NK-92 treated with Interleukin-12 subunit alpha and Interleukin-12 subunit beta, amount 100 ng/mL, for 24 hours (cell line): ENCODE measurements around the gene PAFAH1B2.
A peak's percentile ranks its signal among the peaks of the same experiment; 100 is the strongest.
"Not testable (repeated sequence)": the region's sequence is repeated elsewhere in the genome, so short reads cannot be mapped to it uniquely, and the experiment has no call there.

Experiments used
- DNase-seq: peaks from one replicate; lab custom pipeline; 2025; lab: John Stamatoyannopoulos, UW

The PAFAH1B2 gene

DNA sequence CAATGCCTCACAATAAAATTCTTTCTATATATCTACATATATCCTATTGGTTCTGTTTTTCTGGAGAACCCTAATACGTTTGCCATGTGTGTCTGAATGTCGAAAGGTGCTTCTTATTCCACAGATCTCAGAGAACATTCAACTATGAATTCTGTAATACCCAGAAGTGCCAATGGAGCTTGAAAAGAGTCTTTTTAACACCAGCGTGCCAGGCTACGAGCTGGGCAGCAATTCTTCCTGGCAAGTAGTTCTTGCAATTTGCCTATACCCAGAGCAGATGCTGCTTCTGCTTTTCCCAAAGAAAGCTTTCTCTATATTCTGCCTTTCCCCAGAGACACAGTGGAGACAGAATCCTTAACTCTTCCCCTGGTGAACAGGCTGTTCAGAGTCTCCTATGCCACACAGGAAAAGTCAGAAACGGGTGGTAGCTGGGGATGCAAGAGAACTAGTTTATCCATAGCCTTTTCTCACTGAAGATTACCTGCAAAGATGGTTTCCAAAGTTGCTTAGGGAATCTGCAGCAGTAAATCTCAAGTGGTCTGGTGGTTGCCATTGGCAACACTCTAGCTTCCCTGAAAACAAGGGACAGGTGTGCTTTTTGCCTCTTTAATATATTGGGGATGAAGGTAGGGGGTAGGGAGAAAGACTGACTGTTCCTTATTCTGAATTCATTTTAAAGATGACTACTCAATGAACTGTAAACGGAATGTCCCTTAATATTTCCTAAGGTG, 16.8 kb upstream of the PAFAH1B2 start:
- DNase-seq: no peak

DNA sequence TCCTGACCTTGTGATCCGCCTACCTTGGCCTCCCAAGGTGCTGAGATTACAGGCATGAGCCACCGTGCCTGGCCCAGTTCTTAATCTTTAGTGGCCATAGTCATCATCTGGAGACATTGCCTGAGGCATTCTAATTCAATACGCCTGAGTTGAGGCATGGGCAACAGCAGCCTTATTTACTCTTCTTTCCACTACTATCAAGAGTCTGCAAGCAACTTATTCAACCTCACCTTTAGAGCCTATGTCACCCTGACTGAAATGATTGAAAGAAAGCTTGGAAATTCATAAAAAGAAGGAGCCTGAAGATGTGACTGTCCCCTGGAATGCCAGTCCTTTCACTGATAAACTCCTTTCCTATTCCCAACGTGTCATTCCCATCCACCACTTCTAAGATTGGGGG, 15.8 kb upstream of the PAFAH1B2 start:
- DNase-seq: no peak

DNA sequence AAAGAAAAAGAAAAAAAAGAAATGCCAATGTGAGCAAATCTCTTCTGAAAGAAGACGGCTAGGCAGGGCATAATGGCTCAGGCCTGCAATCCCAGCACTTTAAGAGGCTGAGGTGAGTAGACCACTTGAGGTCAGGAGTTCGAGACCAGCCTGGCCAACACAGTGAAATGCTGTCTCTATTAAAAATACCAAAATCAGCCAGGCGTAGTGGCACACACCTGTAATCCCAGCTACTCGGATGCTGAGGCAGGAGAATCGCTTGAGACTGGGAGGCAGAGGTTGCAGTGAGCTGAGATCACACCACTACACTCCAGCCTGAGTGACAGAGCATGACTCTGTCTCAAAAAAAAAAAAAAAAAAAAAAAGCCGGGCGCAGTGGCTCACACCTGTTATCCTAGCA, 13.7 kb upstream of the PAFAH1B2 start:
- not testable (repeated sequence) for DNase-seq

DNA sequence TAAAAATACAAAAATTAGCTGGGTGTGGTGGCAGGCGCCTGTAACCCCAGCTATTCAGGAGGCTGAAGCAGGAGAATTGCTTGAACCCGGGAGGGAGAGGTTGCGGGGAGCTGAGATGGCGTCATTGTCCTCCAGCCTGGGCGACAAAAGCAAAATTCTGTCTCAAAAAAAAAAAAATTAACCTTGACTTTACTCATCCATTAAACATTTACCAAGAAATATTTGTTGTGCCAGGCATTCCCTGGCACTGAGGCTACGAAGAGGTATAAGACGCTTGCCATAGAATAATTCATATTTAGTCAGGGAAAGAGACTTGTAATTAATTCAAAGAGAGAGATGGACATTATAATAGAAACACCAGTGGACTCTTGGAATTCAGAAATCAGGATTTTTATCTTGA, 13.2 kb upstream of the PAFAH1B2 start:
- no peak for DNase-seq

DNA sequence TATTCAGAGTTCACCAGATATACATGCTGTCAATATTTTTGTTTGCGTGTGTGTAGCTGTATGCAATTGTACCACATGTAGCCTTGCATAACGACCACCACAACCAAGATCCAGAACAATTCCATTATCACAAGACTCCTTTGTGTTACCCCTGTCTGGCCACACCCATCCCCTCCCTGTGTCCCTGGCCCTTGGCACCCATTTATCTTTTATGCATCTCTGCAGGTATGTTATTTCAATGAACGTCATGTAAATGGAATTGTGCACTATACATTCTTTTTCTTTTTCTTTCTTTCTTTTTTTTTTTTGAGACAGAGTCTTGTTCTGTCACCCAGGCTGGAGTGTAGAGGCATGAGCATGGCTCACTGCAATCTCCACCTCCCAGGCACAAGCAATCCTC, 9.7 kb upstream of the PAFAH1B2 start:
- DNase-seq: no peak

DNA sequence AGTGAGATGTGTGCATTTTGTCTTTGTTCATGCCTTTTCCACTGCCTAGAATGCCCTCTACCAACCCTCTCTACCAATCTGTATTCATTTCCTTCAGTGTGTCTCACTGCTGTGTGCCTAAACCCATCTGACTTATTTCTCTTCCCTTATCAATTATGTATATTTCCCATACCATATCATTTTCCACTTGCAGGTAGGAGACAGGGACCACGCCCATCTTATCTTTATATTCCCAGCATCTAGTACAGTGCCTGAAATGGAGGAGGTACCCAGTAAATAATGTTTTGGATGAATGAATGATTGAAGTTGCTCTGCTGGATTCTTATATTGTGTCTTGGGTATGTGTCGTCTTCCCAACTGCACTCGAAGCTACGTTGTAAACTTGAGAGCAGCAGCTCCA, 9.1 kb upstream of the PAFAH1B2 start:
- DNase-seq: not testable (repeated sequence)

DNA sequence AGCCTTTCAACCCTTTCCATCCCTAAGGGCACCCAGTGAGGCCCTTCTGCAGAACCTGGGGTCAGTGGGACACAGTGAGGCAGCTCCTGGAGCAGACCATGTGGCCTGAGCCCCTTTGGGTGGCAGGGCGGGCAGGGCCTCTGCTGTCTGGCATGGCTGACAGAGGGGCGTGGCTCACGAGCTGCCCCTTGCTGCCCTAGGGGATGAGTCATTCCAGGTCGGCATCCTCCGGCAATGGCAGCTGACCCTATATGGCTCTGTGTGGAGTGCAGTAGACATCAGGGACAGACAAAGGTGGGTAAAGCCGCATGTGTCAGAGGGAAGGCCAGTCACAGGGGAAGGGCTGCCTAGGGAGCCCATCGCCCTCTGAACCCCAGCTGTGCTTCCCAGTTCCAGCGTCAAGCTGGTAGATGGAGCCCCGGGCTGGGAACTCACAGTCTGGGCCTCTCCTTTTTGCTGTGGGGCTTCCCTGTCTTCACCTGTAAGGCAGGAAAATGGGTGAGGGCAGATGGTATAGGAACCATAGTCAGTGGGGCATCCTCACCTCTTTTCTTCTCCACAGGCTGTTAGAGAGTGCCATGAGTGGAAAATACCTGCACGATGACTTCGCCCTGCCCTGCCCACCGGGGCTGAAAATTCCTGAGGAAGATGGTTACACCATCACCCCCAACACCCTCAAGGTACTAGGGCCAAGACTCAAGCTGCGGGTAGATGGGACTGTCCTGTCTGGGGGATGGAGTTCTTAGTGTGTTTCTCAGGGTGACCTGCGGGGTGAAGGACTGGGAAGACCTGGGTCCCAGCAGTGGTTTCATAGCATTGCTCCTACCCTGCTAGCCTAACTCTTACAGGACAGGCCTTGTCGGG, 6.6 kb upstream of the PAFAH1B2 start:
- DNase-seq: not testable (repeated sequence)

DNA sequence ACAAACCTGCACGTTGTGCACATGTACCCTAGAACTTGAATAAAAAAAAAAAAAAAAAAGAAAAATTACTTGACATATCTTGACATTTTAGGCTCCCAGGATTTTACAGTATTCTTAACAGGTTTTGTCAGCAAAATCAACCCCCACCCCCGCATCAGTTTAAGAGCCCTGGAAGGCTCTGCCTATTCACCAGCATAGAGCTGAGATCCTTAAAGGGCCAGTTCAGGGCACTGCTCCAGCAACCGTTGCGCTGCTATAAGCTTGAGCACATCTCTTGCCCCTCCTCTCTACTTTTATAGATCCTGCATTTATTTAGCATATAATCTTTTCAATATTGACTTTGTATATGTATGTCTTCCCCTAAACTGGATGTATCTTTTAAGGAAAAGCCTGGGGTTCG, 697 bp upstream of the PAFAH1B2 start:
- no peak for DNase-seq

DNA sequence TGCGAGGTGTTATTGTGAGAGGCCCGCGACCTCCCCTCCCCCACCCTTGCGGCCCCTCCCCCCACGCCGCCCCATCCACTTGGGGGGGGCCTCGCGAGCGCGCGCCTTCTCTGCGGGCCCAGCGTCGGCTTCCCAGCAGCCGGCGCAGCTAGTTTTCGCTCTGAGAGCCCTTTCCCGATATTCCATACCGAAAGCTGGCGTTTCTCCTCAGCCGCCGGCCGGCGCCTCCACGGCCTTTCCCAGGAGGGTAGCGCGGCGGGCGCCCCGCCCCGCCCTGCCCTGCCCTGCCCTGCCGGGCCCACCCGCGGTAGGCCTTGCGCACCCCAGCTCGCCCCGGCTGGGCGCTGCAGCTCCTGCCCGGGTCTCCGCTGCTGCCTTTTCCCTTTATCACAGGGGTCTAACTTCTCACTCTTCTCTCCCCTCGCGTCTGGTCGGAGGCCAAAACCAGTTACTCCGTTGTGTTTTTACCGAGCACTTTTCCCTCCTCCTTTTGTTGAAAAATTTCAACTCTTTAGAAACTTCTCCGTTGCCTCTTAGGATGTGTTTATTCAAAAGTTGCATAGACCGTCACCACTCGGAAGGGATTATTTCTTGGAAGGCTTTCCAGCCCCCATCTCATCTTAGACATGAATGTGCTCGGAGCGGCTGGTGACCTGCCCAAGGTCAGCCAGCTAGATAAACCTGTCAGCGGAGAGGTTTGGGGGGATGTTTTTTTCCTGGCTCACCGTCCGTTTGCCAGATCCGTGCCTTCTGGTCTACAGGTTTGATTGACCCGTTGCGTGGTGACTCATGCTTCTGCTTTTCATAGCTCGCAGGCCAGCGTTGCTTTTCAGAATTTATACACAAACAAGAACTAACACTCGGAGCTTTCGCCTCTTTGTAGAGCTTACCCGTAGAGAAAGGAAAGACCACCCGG, 648 bp downstream of the PAFAH1B2 start:
- DNase-seq: peak; percentile 73

DNA sequence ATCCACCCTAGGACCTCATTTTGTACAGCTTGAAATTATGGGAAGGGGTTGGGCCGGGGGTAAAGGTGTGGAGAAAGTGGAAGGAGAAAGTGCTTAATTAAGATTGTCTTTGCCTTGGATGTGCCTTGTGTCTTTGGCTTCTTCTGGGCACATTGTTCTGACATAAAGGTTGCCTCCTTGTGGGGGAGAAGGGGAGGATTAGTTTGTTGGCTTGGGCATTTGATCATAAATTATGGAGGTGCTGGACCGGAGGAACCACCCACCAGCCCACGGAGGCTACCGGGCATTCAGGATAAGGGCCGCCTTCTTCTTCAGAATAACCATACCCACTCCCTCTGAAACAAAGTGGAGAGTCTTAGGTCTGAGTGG, 1.3 kb downstream of the PAFAH1B2 start:
- DNase-seq: no peak

DNA sequence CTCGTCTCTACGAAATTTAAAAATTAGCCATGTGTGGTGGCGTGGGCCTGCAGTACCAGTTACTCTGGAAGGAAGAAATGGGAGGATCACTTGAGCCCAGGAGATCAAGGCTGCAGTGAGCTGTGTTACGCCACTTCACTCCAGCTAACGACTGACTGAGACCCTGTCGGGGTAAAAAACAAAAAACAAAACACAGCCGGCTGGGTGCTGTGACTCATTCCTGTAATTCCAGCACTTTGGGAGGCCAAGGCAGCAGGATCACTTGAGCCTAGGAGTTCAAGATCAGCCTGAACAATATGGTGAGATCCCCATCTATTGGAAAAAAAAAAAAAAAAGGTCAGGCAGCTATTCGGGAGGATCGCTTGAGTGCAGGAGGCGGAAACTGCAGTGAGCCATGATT, 2.4 kb downstream of the PAFAH1B2 start:
- DNase-seq: no peak

DNA sequence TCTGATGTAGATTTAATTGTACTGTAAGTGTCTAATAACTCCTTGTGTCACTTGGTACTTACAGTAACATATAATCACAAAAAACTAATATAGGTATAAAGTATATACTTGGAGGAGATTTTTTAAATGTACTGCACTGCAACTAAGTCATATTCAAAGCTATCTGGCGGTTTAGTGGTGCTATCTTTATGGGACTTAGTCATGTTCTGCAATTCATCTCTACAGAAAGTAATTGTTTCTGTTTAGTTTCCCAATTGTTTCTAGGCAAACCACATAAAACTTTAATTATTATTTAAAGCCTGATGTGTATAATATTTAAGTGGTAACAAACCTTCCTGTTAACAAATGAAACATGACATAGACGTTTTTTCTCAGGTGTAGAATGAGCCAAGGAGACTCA, 8.0 kb downstream of the PAFAH1B2 start:
- DNase-seq: no peak

DNA sequence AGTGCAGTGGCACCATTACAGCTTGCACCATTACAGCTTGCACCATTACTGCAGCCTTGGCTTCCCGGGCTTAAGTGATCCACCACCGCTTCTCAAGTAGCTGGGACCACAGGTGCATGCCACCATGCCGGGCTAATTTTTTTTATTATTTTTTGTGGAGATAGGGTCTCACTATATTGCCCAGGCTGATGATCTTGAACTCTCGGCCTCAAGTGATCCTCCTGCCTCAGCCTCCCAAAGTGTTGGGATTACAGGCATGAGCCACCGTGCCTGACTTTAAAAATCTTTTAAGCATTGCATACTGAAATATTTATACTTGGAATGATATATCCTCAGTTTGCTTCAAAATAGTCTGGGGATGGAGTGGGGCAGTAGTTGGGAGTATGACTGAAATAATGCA, 10.4 kb downstream of the PAFAH1B2 start:
- DNase-seq: no peak

DNA sequence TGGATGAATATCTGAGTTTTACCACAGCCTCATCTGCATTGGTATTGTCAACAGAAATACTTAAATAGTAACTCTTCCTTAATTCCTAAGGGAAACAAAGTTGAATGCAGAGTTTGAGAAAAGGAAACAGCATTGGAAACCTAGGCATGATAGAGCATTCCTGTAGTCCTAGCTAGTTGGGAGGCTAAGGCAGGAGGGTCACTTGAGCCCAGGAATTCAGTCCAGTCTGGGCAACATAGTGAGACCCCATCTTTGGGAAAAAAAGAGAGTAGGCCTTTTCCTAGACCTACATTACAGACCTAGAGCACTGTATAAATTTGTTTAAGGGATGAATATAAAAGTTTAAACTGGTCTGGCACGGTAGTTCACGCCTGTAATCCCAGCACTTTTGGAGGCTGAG, 13.4 kb downstream of the PAFAH1B2 start:
- no peak for DNase-seq

DNA sequence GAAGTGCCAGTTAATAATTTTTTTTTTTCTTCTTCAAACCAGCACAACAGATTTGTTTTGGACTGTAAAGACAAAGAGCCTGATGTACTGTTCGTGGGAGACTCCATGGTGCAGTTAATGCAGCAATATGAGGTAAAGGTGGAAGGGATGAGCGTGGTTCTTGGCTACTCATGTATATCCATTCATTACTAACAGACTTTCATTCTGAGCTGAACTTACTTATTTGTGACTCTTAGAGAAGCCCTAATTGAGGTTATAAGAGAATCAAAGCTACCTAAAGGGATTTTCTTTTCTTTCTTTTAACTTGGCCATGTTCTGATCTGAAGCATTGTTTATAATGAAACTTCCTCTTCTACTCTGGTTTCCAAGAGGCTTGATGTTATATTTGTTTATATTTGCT, 15.8 kb downstream of the PAFAH1B2 start:
- no peak for DNase-seq

DNA sequence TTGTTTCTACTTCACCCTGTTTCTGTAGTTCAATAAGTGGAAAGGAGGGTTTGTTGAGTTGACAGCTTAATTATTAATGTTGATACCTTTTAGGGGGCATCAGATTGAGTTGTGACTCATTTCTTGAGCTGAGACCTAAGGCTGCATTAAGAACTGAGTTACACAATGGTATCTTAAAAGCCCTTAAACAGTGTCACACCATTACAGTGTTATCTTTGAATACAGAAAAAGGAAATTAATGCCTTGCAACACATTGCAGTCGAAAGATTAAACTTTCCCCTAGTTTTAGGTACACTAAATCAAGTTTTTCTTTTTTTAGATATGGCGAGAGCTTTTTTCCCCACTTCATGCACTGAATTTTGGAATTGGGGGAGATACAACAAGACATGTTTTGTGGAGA, 16.7 kb downstream of the PAFAH1B2 start:
- DNase-seq: no peak

DNA sequence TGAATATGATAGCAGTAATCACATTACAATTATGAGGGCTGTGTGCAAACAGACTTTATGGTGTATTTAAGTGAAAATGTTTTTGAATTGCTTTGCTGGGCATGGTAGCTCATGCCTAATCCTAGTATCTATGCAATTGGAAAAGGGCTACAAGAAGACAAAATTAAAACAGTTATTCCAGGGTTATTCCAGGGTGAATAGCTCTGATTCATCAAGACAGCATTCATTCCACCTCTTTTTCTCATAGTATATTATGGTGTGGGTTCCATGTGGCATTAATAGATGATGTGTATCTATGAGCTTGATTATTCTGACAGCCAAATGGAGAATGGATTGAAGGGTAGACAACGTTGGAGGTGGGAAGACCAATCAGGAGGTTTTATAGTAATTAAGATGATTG, 22.4 kb downstream of the PAFAH1B2 start:
- no peak for DNase-seq

DNA sequence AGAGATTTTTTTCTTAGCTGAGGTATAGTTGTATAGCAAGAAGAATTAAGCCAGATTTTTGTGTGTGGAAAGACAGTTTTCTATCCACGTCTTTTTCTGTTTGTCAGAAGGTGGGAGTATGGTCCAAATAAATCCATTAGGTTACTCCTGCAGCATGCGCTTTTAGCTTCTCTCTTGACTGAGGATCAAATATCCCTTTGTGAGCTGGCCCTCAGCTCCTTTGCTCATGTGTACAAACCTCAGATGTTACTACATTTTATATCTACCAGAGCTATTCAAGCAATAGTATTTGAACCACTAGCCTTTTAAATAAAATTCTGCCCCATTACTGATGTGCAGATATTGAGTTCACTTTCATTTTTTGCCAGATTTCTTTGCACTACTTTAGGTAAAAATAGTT, 25.6 kb downstream of the PAFAH1B2 start:
- DNase-seq: no peak

DNA sequence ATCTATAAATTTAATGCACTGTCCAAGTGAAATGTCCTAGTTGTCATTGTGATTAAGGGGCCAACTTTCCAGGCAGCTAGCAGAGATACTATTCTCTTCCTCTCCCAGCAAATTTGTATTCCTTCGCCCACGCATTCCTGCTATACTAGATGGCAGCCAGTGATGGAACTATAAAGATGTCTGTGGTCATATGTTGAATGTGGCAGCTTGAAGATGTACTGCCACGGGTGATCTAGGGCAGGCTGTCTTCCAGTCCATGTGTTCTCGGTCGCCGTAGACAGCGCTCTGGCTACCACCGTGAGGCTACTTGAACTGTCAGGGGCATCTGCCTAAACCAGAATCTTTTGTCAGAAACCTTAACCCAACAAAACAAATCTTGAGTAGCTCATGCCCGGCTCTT, 26.1 kb downstream of the PAFAH1B2 start:
- no peak for DNase-seq

DNA sequence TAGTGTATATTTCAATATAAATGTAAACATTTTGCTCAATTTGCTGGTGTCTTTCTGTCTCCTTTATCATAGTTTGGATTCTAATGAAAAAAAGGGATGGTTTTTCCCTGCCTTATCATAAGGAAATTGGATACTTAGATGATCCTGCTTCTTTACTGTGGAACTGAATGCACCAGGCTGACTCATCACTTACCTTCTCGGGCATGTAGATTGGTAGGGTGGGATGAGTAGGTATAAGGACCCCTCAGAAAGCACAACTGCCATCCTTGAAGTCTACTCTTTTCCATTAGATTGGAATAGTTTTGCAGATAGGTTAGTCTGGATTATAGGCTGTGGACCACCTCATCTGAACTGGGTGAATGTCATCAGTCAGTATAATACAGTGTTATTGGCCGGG, 26.9 kb downstream of the PAFAH1B2 start:
- no peak for DNase-seq

DNA sequence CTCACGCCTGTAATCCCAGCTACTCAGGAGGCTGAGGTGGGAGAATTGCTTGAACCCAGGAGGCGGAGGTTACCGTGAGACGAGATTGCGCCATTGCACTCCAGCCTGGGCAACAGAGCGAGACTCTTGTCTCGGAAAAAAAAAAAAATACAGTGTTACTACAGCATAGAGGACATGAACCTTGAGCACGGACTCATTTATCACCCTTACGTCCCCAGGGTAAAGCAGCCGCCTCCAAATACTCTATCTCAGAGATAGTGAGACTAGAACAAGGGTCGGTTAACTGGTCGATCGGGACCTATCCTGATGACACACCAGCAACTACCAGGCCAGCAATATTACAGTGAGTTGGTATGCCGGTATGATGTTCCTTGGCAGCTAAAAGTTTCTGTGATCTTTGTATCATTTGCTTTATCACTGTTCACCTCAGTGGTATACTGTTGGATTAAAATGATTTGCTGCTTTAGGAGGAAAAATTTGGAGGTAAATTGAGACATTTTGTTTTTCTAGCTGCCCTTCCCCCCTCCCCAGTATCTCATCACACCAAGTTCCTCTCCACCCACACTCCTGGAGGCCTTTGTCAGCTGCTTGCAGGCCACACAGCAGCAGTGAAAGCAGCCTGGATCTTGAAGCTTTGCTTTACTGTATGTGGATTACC, 27.4 kb downstream of the PAFAH1B2 start:
- no peak for DNase-seq
